Astrocyte of the cerebellum (primary cell): Measurements from ENCODE around the gene TUBG2.

Experiments
- DNase-seq: peaks from one replicate; pipeline ENCODE4 v3.0.0-alpha.2; 2011; ENCODE audit warnings: low read depth
- H3K4me3 ChIP-seq: 2 replicates; pipeline ENCODE4 v1.5.1; 2011; ENCODE audit warnings: mild to moderate bottlenecking, low read depth, low read length, moderate library complexity
- CTCF ChIP-seq: IDR thresholded peaks from 2 replicates; pipeline ENCODE4 v1.5.1; 2012; ENCODE audit warnings: low read length, low read depth, moderate library complexity, mild to moderate bottlenecking; ENCODE audit errors: missing control alignments
- in situ Hi-C: cut with HindIII; loops from 2 replicates; pipeline ENCODE4 v1.10.0; 2017; ENCODE audit warnings: low sequenced_read_pairs

The TUBG2 gene

GRCh38 chr17:42640121-42640520 is 19.0 kb upstream of the TUBG2 start:
- in situ Hi-C loops: no loop called here
- no peak overlapping the region for H3K4me3 ChIP-seq
- DNase-seq: no peak
- no peak for TF ChIP-seq CTCF

- no peak overlapping the region for H3K4me3 ChIP-seq
- no peak for DNase-seq
- in situ Hi-C loops: no loop called here
- TF ChIP-seq CTCF: no peak
Measured at GRCh38 chr17:42642336-42642735, 16.7 kb upstream of the TUBG2 start.

GRCh38 chr17:42647778-42648177 is 11.3 kb upstream of the TUBG2 start:
- in situ Hi-C loops: no loop called here
- TF ChIP-seq CTCF: no peak
- no peak for DNase-seq
- no peak overlapping the region for H3K4me3 ChIP-seq

- no peak for DNase-seq
- H3K4me3 ChIP-seq: no peak overlapping the region
- TF ChIP-seq CTCF: no peak
- in situ Hi-C loops: no loop called here
Measured at GRCh38 chr17:42651392-42651791, 7.7 kb upstream of the TUBG2 start.

GRCh38 chr17:42653179-42654124 is 5.6 kb upstream of the TUBG2 start:
- in situ Hi-C loops: no loop called here
- no peak for DNase-seq

GRCh38 chr17:42655528-42655927 is 3.6 kb upstream of the TUBG2 start:
- TF ChIP-seq CTCF: no peak
- peak; percentile 84 for DNase-seq
- no peak overlapping the region for H3K4me3 ChIP-seq
- in situ Hi-C loops: no loop called here

More at GRCh38 chr17:42653179-42654124, 5.6 kb upstream of the TUBG2 start:
- peak overlapping the region; percentile 10 for H3K4me3 ChIP-seq
- no peak for TF ChIP-seq CTCF
